Esophagus muscularis mucosa (tissue), 4 donors: Measurements from ENCODE around the gene C1orf94. TPM values are rescaled to one million over a fixed set of nuclear protein-coding genes. Genes with fewer than 3 reads are reported as not detected.

Source experiments
- DNase-seq: peaks from one replicate; pipeline ENCODE4 v3.0.0-alpha.2; 2017; ENCODE audit errors: extremely low spot score
- H3K27ac ChIP-seq, 4 donors: fragments of 200-600 bp; sonication (generic); replicated peaks in 1 of 4; 1 replicate in 3 of 4; 2 replicates in 1 of 4; pipeline ENCODE4 v1.5.1; 2016 to 2019; ENCODE audit warnings: mild to moderate bottlenecking in 1 of 4
- H3K27me3 ChIP-seq, 4 donors: fragments of 200-600 bp; sonication (generic); one replicate each; pipeline versions ENCODE4 v1.5.1 to v1.6.0; 2016 to 2019
- H3K36me3 ChIP-seq, 4 donors: fragments of 200-600 bp; sonication (generic); one replicate each; pipeline ENCODE4 v1.5.1; 2016 to 2019
- H3K4me1 ChIP-seq, 4 donors: fragments of 200-600 bp; sonication (generic); one replicate each; pipeline ENCODE4 v1.5.1; 2016 to 2019
- H3K4me3 ChIP-seq, 4 donors: fragments of 200-600 bp; sonication (generic); 1 replicate in 2 of 4; 2 replicates in 2 of 4; pipeline ENCODE4 v1.5.1; 2016 to 2019; ENCODE audit warnings: mild to moderate bottlenecking in 4 of 4, moderate library complexity in 1 of 4
- H3K9me3 ChIP-seq, 4 donors: fragments of 200-600 bp; sonication (generic); 1 replicate in 3 of 4; 2 replicates in 1 of 4; pipeline ENCODE4 v1.5.1; 2016 to 2019
- CTCF ChIP-seq, 3 experiments: fragments of 200-600 bp in 2 of 3; fragments of 450-650 bp in 1 of 3; sonication (generic) in 2 of 3; IDR thresholded peaks; one replicate each; pipeline ENCODE4 v1.5.1; 2017 to 2019; ENCODE audit warnings: antibody characterized with exemption in 3 of 3, mild to moderate bottlenecking in 2 of 3, moderate library complexity in 1 of 3
- EP300 ChIP-seq: sonication (generic); formaldehyde crosslinking; IDR thresholded peaks from one replicate; pipeline ENCODE4 v1.6.1; 2017; ENCODE audit warnings: antibody characterized with exemption
- POLR2A ChIP-seq: fragments of 450-650 bp; IDR thresholded peaks from one replicate; pipeline ENCODE4 v1.6.1; 2017; ENCODE audit warnings: antibody characterized with exemption, moderate library complexity, mild to moderate bottlenecking, low read depth
- POLR2AphosphoS5 ChIP-seq, 2 donors: sonication (generic); formaldehyde crosslinking; IDR thresholded peaks; one replicate each; pipeline ENCODE4 v1.6.1; 2017; ENCODE audit warnings: antibody characterized with exemption in 2 of 2
- WGBS: methylation state at CpG from one replicate; pipeline ENCODE4 v1.1.5; 2018; 5-methylcytosine and 5-hydroxymethylcytosine counted together
- intact Hi-C: fragments of 100-400 bp; cut with DNase I; formaldehyde crosslinking; loops from one replicate; pipeline ENCODE4 v1.15.1; 2023
- total RNA-seq, 4 donors: library from RNA; depleted of rRNA; stranded (reverse); fragments of >200 nt; gene quantifications; one replicate each; pipeline versions ENCODE4 v1.1.0 to v1.2.1, GENCODE V29; 2016

C1orf94 gene
- total RNA-seq, 4 donors from 2014 or later: 0.13 TPM; not detected in 3

GRCh38 chr1:34130306-34130705, 46.4 kb upstream of the C1orf94 start:
- H3K36me3 ChIP-seq: no peaks in the 10 kb centered on the region
- peaks cover 0 to 38% (median 0%) of the 10 kb centered on the region in 4 donors for H3K27me3 ChIP-seq
- no peaks in the 10 kb centered on the region for H3K4me1 ChIP-seq
- H3K9me3 ChIP-seq: no peaks in the 10 kb centered on the region
- WGBS: 87% methylated on average over 5 of the region's 5 CpGs
- no peak overlapping the region for H3K27ac ChIP-seq
- no peak overlapping the region for H3K4me3 ChIP-seq
- TF ChIP-seq CTCF (IDR thresholded peaks at IDR 0.05): no peak
- no peak for TF ChIP-seq POLR2AphosphoS5 (IDR thresholded peaks at IDR 0.05)
- no peak for TF ChIP-seq POLR2A
- TF ChIP-seq EP300: no peak
- intact Hi-C loops: no loop called here
- DNase-seq: peak; percentile 57

- DNase-seq: peak; percentile 74
- TF ChIP-seq POLR2A (no peak), POLR2AphosphoS5 (IDR thresholded peaks at IDR 0.05) (no peak), EP300 (no peak), CTCF (IDR thresholded peaks at IDR 0.05) (no peak)
- H3K9me3 ChIP-seq: no peaks in the 10 kb centered on the region
- H3K27me3 ChIP-seq: peaks cover 0 to 28% (median 0%) of the 10 kb centered on the region in 4 donors
- H3K4me3 ChIP-seq: no peak overlapping the region
- H3K27ac ChIP-seq: no peak overlapping the region
- intact Hi-C loops: no loop called here
- H3K36me3 ChIP-seq: no peaks in the 10 kb centered on the region
- H3K4me1 ChIP-seq: no peaks in the 10 kb centered on the region
- 92% methylated on average over 3 of the region's 3 CpGs for WGBS
Measured at GRCh38 chr1:34131396-34132160, 45.1 kb upstream of the C1orf94 start.

GRCh38 chr1:34132161-34132420, 44.6 kb upstream of the C1orf94 start:
- peaks cover 0 to 23% (median 0%) of the 10 kb centered on the region in 4 donors for H3K27me3 ChIP-seq
- H3K36me3 ChIP-seq: no peaks in the 10 kb centered on the region
- no peaks in the 10 kb centered on the region for H3K4me1 ChIP-seq
- peak; percentile 66 for DNase-seq
- intact Hi-C loops: no loop called here
- H3K9me3 ChIP-seq: no peaks in the 10 kb centered on the region
- H3K27ac ChIP-seq: no peak overlapping the region
- TF ChIP-seq CTCF (IDR thresholded peaks at IDR 0.05) (no peak), EP300 (no peak), POLR2A (no peak), POLR2AphosphoS5 (IDR thresholded peaks at IDR 0.05) (no peak)
- no peak overlapping the region for H3K4me3 ChIP-seq
- 77% methylated on average over 4 of the region's 4 CpGs for WGBS

GRCh38 chr1:34137411-34137810, 39.3 kb upstream of the C1orf94 start:
- Histone ChIP-seq H3K4me3 (no peak overlapping the region), H3K27ac (no peak overlapping the region), H3K36me3 (no peaks in the 10 kb centered on the region), H3K27me3 (peaks cover 0 to 6% (median 0%) of the 10 kb centered on the region in 4 donors), H3K4me1 (no peaks in the 10 kb centered on the region), H3K9me3 (no peaks in the 10 kb centered on the region)
- TF ChIP-seq POLR2AphosphoS5 (IDR thresholded peaks at IDR 0.05) (no peak), POLR2A (no peak), EP300 (no peak), CTCF (IDR thresholded peaks at IDR 0.05) (no peak)
- peak; percentile 77 for DNase-seq
- intact Hi-C loops: no loop called here
- 81% methylated on average over 3 of the region's 3 CpGs for WGBS
